HG02610 (cell line): ENCODE measurements around the gene PPY.
"Not testable (repeated sequence)": the region's sequence is repeated elsewhere in the genome, so short reads cannot be mapped to it uniquely, and the experiment has no call there.

Source experiments
- ATAC-seq: cut with Tn5 transposase; IDR thresholded peaks from one replicate; pipeline ENCODE4 v1.9.1; 2021; ENCODE audit warnings: mild to moderate bottlenecking, moderate library complexity; ENCODE audit not compliant: unreplicated experiment

Gene PPY

DNA sequence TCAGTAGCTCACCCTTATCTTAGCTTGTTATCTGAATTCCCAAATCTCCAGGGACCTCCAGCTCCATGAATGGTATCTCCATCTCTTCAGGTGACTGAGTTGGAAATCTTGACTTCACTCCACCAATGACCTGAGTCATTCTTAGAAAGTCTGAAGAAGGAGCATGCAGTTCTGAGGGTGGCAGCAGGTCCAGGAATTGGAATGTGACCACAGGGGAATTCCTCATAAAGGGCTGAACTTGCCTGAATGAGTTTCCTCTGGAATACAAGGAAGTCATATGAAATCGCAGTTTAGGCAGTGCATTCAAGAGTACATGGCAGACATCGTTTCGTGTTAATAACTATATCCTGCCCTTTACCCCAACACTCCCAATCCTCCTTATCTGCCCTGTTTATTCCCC is 24.0 kb upstream of the PPY start:
- no peak for ATAC-seq

- ATAC-seq = no peak
These were observed 20.2 kb upstream of the PPY start for GRCh38 chr17:43962479-43962878.

GRCh38 chr17:43961954-43962353 is 19.7 kb upstream of the PPY start:
- ATAC-seq = no peak

GRCh38 chr17:43961292-43961691 is 19.0 kb upstream of the PPY start:
- ATAC-seq = not testable (repeated sequence)

- no peak for ATAC-seq
These were observed 16.6 kb upstream of the PPY start for GRCh38 chr17:43958748-43959352.

- ATAC-seq = no peak
These were observed 13.9 kb upstream of the PPY start for GRCh38 chr17:43956222-43956621.

DNA sequence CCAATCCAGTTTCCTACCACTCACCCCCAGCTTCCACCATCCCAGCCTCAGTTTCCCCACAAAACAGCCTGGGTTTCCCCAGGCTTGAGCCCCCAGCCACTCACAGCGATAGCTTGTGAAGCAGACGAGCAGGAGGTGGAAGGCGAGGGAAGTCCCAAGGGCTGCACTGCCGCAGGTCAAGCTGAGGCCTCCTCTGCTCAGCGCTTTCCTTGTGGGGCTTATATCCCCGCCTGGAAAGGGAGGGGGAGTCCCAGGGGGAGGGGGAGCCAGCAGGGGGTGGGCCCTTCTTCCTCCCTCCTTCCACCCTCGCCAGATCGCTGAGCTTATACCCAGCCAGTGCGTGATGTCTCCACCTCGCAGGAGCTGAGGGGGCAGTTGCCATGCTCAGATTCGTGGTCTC is 11.5 kb upstream of the PPY start, which contains the start of gene PYY:
Gene PYY, minus strand, starts transcription at position 195 of the 400 bp plus-strand sequence. CDS start 457 bp downstream, outside the sequence.
- no peak for ATAC-seq

- ATAC-seq = no peak
These were observed 10.7 kb upstream of the PPY start for GRCh38 chr17:43952724-43953666.

GRCh38 chr17:43952351-43952723 is 10.1 kb upstream of the PPY start:
- ATAC-seq = no peak

GRCh38 chr17:43951750-43952149 is 9.5 kb upstream of the PPY start:
- ATAC-seq = no peak

DNA sequence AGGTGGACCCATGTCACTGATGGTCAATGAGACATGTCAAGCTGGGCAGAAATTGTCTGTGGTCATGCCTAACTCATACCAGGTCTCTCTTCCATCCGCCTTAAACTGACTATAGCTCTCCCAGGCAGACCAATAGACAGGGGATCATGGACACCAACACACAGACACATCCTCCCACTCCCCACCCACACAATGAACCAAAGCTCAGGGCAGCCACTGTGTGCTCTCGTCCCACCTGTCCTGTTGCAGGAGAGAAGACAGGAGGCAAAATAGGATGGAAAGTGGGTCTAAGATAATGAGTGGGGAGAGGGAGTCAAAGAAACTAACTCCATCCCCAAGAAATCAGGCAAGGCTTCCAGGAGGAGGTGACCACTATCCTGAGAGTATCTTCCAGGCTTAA is 8.3 kb upstream of the PPY start:
- ATAC-seq = no peak

DNA sequence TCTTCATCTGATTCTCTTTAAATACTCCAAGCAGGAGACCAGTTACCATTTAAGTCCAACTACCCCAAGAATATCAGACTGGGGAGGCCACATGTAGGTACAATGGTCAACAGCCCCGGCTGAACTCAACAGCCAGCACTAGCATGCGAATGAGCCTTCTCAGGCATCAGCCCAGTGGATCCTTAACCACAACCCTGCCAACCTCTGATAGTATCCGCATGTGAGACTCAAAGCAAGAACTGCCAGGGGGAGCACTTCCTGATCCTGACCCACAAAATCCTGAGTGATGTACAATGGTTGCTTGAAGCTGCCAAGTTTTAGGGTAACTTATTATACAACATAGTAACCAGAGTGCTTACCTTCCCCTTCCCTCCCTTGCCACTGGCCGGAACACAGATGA is 7.5 kb upstream of the PPY start:
- no peak for ATAC-seq

- no peak for ATAC-seq
These were observed 4.5 kb upstream of the PPY start for GRCh38 chr17:43946781-43947180.

DNA sequence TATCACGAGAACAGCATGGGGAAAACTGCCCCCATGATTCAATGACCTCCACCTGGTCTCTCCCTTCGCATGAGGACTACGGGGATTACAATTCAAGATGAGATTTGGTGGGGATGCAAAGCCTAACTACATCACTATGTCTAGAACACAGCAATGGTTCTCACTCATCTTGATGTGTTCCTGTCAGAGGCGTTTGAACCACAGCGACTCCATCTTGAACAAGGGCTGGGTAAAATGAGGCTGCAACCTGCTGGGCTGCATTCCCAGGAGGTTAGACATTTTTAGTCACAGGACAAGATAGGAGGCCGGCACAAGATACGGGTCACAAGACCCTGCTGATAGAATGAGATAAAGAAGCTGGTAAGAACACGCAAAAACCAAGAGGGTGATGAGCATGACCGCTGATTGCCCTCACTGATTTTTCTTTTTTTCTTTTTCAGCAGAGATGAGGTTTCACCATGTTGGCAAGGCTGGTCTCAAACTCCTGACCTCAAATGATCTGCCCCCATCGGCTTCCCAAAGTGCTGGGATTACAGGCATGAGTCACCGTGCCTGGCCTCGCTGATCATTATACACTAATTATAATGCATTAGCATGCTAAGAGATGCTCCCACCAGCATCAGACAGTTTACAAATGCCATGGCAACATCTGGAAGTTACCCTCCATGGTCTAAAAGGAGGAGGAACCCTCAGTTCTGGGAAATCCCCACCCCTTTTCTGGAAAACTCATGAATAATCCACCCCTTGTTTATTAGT is 3.0 kb upstream of the PPY start:
- ATAC-seq = no peak

GRCh38 chr17:43940630-43941029 is 1.6 kb downstream of the PPY start:
- ATAC-seq = no peak

GRCh38 chr17:43939886-43940285 is 2.4 kb downstream of the PPY start:
- ATAC-seq = no peak

DNA sequence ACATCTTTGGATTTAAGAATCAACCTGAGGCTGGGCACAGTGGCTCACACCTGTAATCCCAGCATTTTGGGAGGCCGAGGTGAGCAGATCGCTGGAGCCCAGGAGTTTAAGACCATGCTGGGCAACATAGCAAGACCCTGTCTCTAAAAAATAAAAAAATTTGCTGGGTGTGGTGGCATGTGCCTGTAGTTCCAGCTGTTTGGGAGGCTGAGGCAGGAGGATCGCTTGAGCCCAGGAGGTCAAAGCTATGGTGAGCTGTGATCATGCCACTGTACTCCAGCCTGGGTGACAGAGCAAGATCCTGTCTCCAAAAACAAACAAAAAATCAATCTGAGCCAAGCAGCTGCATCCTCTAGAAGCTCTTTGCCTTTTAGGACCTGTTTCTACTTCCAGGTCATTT is 2.8 kb downstream of the PPY start:
- not testable (repeated sequence) for ATAC-seq

- ATAC-seq = no peak
These were observed 3.5 kb downstream of the PPY start for GRCh38 chr17:43938838-43939182.

DNA sequence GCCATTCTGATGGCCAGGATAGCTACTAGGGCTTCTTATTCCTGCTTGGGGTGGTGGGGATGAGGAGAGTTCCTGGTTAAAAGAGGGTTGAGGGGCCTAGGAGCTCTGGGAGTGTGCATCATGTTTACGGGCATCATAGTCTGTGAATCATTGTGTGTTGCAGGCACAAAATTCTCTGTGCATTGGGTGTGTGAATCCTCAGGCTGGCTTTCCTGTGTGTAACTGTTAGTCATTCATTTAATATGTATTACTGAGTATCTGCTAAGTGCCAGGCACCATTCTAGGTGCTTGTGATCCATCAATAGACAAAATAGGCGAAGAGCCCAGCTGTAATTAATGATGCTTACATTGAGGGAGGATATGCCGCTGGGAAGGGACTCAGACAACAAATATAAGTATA is 5.8 kb downstream of the PPY start:
- ATAC-seq = no peak

DNA sequence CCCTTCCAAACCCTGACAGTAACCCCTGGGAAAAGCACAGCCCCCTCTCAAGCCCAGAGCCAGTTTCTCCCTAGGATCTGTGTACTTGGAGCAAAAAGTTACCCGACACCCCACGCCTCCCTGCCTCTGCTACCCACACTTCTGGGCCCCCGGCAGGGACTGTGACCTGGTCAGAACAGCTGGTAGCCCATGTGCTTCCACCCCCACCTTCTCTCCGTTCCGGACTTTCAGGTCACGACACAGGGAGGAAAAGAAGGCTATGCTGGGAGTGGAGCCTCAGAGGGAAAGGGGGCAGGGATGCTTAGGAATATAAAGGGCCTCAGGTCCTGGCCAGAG is 6.4 kb downstream of the PPY start:
- no peak for ATAC-seq

DNA sequence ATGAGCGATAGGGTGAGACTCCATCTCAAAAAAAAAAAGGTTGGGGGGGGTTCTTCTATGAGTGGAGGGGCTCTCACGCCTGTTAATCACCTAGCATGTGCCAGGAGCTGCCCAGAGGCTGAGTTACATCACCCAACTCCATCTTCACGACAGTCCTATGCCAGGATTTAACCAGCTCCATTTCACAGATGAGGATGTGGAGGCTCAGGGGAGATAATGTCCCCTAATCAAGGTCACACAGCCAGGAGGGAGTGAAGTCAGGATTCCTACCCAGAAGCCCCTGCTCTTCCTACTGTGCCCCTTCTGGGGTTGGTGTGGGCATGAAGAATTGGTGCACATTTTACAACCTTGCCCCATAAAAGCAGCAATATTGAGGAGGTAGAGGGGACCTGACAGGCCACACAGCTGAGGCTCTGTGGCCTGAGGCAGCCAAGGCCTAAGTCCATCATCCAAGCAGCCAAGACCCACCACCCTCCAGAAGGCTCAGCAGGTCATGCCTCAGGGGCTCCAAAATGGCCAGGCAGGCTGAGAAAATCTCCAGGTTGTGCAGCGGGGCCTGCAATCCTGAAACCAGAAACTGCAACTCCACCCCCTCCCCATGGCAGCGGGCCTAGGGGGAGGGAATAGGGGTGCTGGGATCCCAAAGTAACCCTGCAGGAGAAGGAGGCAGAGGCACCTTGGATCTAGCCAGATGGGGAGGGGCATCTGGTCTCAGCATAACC is 6.9 kb downstream of the PPY start:
- no peak for ATAC-seq
